ENCODE measurements around the gene PHACTR3. TPM values are rescaled to one million over a fixed set of nuclear protein-coding genes. Genes with fewer than 3 reads are reported as not detected.
"Not testable (repeated sequence)": the region's sequence is repeated elsewhere in the genome, so short reads cannot be mapped to it uniquely, and the experiment has no call there.

The PHACTR3 gene
- total RNA-seq (under 1 TPM in 1 of 2 donors, not detected in 1; 0.52 TPM), total RNA-seq (0 to 0.30 reads per million in 2 donors)

GRCh38 chr20:59603781-59604541 is at the start of gene PHACTR3:
PHACTR3 (plus strand) TSS chr20:59604540; CDS start chr20:59605015, 475 bp downstream.
- ATAC-seq (no peak), DNase-seq (no peak)
- no peak within 1 kb of the TSS for H3K4me3 Mint-ChIP-seq
- H3K36me3 Mint-ChIP-seq (ENCODE audit: low read depth) = peaks cover 8% of the 10 kb centered on the region
- no peaks in the 10 kb centered on the region for H3K9me3 ChIP-seq (ENCODE audit: control insufficient read depth, low read length, poor library complexity, severe bottlenecking)
- H3K27me3 Mint-ChIP-seq = peaks cover 75% of the 10 kb centered on the region
- H3K4me1 Mint-ChIP-seq = peaks cover 5% of the 10 kb centered on the region
- no peak within 1 kb of the TSS for H3K27ac Mint-ChIP-seq

DNA sequence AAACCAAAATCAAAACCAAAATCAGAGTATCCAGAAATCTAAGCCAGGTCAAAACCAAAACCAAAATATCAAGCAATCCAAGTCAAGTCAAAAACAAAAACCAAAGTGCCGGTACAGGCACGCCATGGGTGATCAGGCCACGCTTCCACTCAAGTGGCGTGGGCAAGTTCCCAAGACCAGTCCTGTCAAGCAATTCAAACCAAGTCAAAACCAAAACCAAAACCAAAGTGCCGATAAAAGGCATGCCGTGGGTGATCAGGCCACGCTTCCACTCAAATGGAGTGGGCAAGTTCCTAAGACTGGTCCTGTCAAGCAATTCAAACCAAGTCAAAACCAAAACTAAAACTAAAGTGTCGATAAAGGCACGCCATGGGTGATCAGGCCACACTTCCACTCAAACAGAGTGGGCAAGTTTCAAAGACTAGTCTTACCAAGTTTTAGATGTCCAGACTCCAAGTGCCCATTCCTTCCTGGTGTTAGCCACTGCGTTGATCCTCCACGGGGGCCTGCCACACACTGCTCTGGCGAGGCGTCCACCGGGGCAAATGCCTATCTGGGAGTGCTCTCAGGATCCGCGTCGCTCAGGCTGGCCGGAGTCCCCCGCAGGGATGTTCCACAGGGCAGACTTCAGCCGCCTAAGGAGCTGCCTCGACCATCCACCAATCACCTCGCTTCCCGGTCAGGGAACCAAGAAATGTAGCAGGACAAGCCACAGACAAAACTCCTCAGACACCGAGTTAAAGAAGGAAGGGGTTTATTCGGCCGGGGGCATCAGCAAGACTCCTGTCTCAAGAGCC is 46.4 kb upstream of the PHACTR3 start:
- H3K4me3 Mint-ChIP-seq = peak overlapping the region; percentile 22
- not testable (repeated sequence) for DNase-seq; H3K4me1 Mint-ChIP-seq; H3K36me3 Mint-ChIP-seq (ENCODE audit: low read depth); ATAC-seq; H3K9me3 ChIP-seq (ENCODE audit: control insufficient read depth, low read length, poor library complexity, severe bottlenecking); H3K27ac Mint-ChIP-seq
- peaks cover 52% of the 10 kb centered on the region for H3K27me3 Mint-ChIP-seq

- no peak overlapping the region for H3K27ac Mint-ChIP-seq
- no peaks in the 10 kb centered on the region for H3K9me3 ChIP-seq (ENCODE audit: control insufficient read depth, low read length, poor library complexity, severe bottlenecking)
- peaks cover 58% of the 10 kb centered on the region for H3K27me3 Mint-ChIP-seq
- ATAC-seq (no peak), DNase-seq (no peak)
- H3K4me3 Mint-ChIP-seq = no peak overlapping the region
- no peaks in the 10 kb centered on the region for H3K36me3 Mint-ChIP-seq (ENCODE audit: low read depth)
- H3K4me1 Mint-ChIP-seq = no peaks in the 10 kb centered on the region
These were observed 45.1 kb upstream of the PHACTR3 start for GRCh38 chr20:59559024-59559817.

DNA sequence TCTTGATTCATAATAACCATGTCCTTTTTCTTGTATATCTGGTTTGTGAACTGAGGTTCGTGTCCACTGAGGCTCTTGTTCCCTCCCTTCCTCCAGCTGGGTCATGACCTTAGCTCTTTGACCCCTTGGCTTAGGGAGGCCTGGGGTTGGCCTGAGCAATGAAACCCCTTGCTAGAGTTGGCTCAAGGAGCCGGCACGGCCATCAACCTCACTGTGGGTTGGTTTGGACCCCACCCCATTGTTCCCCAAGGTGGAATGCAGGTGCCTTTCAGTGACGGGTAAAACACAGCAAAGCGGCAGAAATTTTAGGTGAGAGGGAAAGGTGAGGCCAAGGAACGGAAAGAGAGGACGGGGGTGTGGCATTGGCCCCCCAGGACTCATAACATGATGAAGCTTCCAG is 44.5 kb upstream of the PHACTR3 start:
- no peak overlapping the region for H3K27ac Mint-ChIP-seq
- peaks cover 58% of the 10 kb centered on the region for H3K27me3 Mint-ChIP-seq
- H3K4me3 Mint-ChIP-seq = no peak overlapping the region

GRCh38 chr20:59560588-59561227 is 43.6 kb upstream of the PHACTR3 start:
- no peak for ATAC-seq
- DNase-seq = no peak
- H3K4me1 Mint-ChIP-seq = no peaks in the 10 kb centered on the region
- no peaks in the 10 kb centered on the region for H3K36me3 Mint-ChIP-seq (ENCODE audit: low read depth)
- H3K9me3 ChIP-seq (ENCODE audit: control insufficient read depth, low read length, poor library complexity, severe bottlenecking) = no peaks in the 10 kb centered on the region
- H3K27ac Mint-ChIP-seq = no peak overlapping the region
- no peak overlapping the region for H3K4me3 Mint-ChIP-seq
- H3K27me3 Mint-ChIP-seq = peaks cover 55% of the 10 kb centered on the region

More for the DNA sequence above, 44.5 kb upstream of the PHACTR3 start:
- DNase-seq = no peak
- Mint-ChIP-seq H3K36me3 (ENCODE audit: low read depth) (no peaks in the 10 kb centered on the region), H3K4me1 (no peaks in the 10 kb centered on the region)
- H3K9me3 ChIP-seq (ENCODE audit: control insufficient read depth, low read length, poor library complexity, severe bottlenecking) = no peaks in the 10 kb centered on the region
- ATAC-seq = no peak

DNA sequence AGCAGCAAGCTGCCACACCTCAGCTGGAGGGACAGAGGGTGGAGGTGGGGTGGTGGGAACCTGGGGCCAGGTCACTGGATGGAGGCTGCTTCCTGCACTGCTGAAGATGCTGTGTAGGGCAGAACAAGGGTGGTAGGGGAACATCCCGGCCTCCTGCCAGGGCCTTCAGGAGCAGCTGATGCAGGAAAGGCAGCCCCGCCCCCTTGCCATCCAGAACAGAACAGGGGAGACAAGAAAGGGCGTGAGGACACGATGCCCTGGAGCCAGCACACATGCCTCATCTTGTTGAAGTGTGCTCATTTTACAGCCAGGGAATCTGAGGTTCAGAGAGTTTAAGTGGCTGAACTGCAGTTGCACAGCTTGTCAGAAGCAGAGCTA is 43.1 kb upstream of the PHACTR3 start:
- Mint-ChIP-seq H3K27ac (no peak overlapping the region), H3K27me3 (peaks cover 51% of the 10 kb centered on the region), H3K4me1 (no peaks in the 10 kb centered on the region), H3K36me3 (ENCODE audit: low read depth) (no peaks in the 10 kb centered on the region), H3K4me3 (no peak overlapping the region)
- DNase-seq (no peak), ATAC-seq (no peak)
- no peaks in the 10 kb centered on the region for H3K9me3 ChIP-seq (ENCODE audit: control insufficient read depth, low read length, poor library complexity, severe bottlenecking)

GRCh38 chr20:59561614-59562277 is 42.6 kb upstream of the PHACTR3 start:
- H3K9me3 ChIP-seq (ENCODE audit: control insufficient read depth, low read length, poor library complexity, severe bottlenecking) = no peaks in the 10 kb centered on the region
- Mint-ChIP-seq H3K4me1 (no peaks in the 10 kb centered on the region), H3K36me3 (ENCODE audit: low read depth) (no peaks in the 10 kb centered on the region), H3K27me3 (peaks cover 51% of the 10 kb centered on the region), H3K27ac (no peak overlapping the region), H3K4me3 (no peak overlapping the region)
- no peak for DNase-seq
- no peak for ATAC-seq

DNA sequence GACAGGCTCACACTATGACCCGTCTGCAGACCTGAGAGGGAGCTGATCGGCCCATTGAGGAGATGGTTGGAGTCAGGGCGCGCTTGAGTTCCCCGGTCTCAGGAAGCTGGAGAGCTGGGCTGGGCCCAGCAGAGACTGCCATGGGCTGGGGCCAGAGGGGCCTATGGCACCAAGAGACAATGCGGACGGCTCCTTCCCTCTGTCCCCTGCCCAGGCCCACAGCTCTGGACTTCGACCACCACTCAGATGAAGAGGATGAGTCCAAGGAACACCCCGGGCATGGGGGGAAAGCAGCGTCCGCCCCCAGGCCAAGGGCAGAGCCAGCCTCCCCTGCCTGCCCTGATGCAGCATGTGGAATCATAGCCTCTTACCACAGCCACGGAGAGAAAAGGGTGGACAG is 40.2 kb upstream of the PHACTR3 start:
- peaks cover under 1% of the 10 kb centered on the region for H3K36me3 Mint-ChIP-seq (ENCODE audit: low read depth)

GRCh38 chr20:59564943-59565342 is 39.4 kb upstream of the PHACTR3 start:
- Mint-ChIP-seq H3K36me3 (ENCODE audit: low read depth) (peaks cover 4% of the 10 kb centered on the region), H3K27ac (no peak overlapping the region), H3K4me1 (peaks cover 2% of the 10 kb centered on the region), H3K27me3 (peaks cover 40% of the 10 kb centered on the region), H3K4me3 (no peak overlapping the region)
- H3K9me3 ChIP-seq (ENCODE audit: control insufficient read depth, low read length, poor library complexity, severe bottlenecking) = no peaks in the 10 kb centered on the region
- no peak for DNase-seq
- ATAC-seq = no peak

More for the DNA sequence above, 40.2 kb upstream of the PHACTR3 start:
- no peak for ATAC-seq
- no peak overlapping the region for H3K4me3 Mint-ChIP-seq
- H3K27ac Mint-ChIP-seq = no peak overlapping the region
- H3K4me1 Mint-ChIP-seq = no peaks in the 10 kb centered on the region
- no peak for DNase-seq
- peaks cover 40% of the 10 kb centered on the region for H3K27me3 Mint-ChIP-seq
- no peaks in the 10 kb centered on the region for H3K9me3 ChIP-seq (ENCODE audit: control insufficient read depth, low read length, poor library complexity, severe bottlenecking)

- Mint-ChIP-seq H3K36me3 (ENCODE audit: low read depth) (peaks cover 4% of the 10 kb centered on the region), H3K27me3 (peaks cover 39% of the 10 kb centered on the region), H3K27ac (no peak overlapping the region), H3K4me3 (no peak overlapping the region), H3K4me1 (peaks cover 2% of the 10 kb centered on the region)
- DNase-seq (no peak), ATAC-seq (no peak)
- H3K9me3 ChIP-seq (ENCODE audit: control insufficient read depth, low read length, poor library complexity, severe bottlenecking) = no peaks in the 10 kb centered on the region
These were observed 38.4 kb upstream of the PHACTR3 start for GRCh38 chr20:59565768-59566461.

DNA sequence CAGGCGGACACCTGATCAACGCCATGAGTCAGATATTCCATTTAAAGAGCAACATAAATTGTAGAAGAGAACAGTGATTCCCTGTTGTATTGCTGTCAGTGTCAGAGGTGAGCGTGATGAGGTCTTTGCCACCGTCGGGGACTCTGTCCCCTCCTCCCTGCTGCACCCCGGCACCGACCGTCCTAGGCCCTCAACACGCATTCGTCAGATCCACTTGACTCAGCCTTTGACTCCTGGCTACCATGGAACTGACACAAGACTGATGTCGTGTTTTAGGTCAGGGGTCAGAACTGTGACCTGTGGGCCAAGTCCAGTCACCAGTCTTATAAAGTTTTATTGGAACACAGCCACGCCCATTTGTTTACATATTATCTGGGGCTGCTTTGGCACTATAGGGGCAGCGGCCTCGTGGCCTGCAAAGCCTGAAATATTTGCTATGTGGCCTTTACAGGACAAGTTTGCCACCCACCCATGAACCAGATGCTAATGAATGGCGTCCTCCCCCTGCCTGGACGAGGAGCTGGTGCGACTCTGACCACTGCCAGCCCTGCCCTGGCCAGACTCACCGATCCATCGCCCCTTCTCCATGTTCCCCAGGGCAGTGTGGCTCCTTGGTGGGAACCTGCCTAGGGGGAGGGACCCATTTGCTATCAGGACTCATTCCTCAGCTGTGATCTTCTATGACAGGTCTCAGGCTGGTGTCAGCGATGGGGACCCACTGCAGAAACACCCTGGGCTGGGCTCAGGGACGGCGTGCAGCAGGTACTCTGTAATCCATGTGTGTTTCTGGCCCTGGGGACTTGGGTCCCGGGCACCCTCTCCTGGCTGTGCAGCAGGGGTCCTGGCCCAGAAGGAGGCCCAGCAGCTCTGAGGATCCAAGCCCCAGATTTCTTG is 37.5 kb upstream of the PHACTR3 start:
- Mint-ChIP-seq H3K36me3 (ENCODE audit: low read depth) (peaks cover 4% of the 10 kb centered on the region), H3K4me3 (no peak overlapping the region), H3K27me3 (peaks cover 42% of the 10 kb centered on the region), H3K4me1 (peaks cover 2% of the 10 kb centered on the region), H3K27ac (no peak overlapping the region)
- DNase-seq (no peak), ATAC-seq (no peak)
- H3K9me3 ChIP-seq (ENCODE audit: control insufficient read depth, low read length, poor library complexity, severe bottlenecking) = no peaks in the 10 kb centered on the region

Data from T-helper 17 cell (primary cell).